Measurements from ENCODE around the gene BMERB1. TPM values are rescaled to one million over a fixed set of nuclear protein-coding genes. Genes with fewer than 3 reads are reported as not detected.

The BMERB1 gene
- total and polyA plus RNA-seq, 4 donors, result 5.6 to 33.3 (median 9.0) TPM

GRCh38 chr16:15509051-15509592, 74.7 kb downstream of the BMERB1 start (continued):
- TF ChIP-seq ZBTB33 (IDR thresholded peaks at IDR 0.05) (no peak), EGR1 (IDR thresholded peaks at IDR 0.05; ENCODE audit: low read depth in 2 of 2) (no peak), HNF4G (IDR thresholded peaks at IDR 0.05) (no peak), NR2F2 (IDR thresholded peaks at IDR 0.05) (no peak), RXRA (IDR thresholded peaks at IDR 0.05) (no peak), YY1 (IDR thresholded peaks at IDR 0.05) (no peak)

GRCh38 chr16:15509593-15510535, 75.5 kb downstream of the BMERB1 start:
- 92% methylated on average over 19 of the region's 19 CpGs for WGBS
- TF ChIP-seq GABPA (IDR thresholded peaks at IDR 0.05 in 1 of 2, conservative IDR thresholded peaks at IDR 0.05 in 1 of 2), result no peak
- H3K27me3 ChIP-seq (ENCODE audit: control insufficient read depth in 4 of 4, insufficient read depth in 4 of 4, low read length in 3 of 4), result no peaks in the 10 kb centered on the region
- no peak overlapping the region for H3K27ac ChIP-seq (ENCODE audit: low read depth in 1 of 2, low read length in 2 of 2)
- H3K4me3 ChIP-seq (ENCODE audit: low read depth in 1 of 3, low read length in 3 of 3), result no peak overlapping the region
- DNase-seq (ENCODE audit: low spot score), result no peak
- H3K36me3 ChIP-seq (ENCODE audit: control insufficient read depth in 4 of 4, insufficient read depth in 3 of 4, low read depth in 1 of 4, low read length in 3 of 4), result no peaks in the 10 kb centered on the region
- H3K9me3 ChIP-seq (ENCODE audit: control insufficient read depth in 4 of 4, low read length in 3 of 4), result no peaks in the 10 kb centered on the region
- no peak overlapping the region for H3K9ac ChIP-seq (ENCODE audit: low read depth in 1 of 2, low read length in 2 of 2)
- H3K4me1 ChIP-seq (ENCODE audit: control insufficient read depth in 4 of 4, insufficient read depth in 4 of 4, low read length in 3 of 4), result no peaks in the 10 kb centered on the region

- Histone ChIP-seq H3K9ac (ENCODE audit: low read depth in 1 of 2, low read length in 2 of 2) (no peak overlapping the region), H3K9me3 (ENCODE audit: control insufficient read depth in 4 of 4, low read length in 3 of 4) (no peaks in the 10 kb centered on the region), H3K4me3 (ENCODE audit: low read depth in 1 of 3, low read length in 3 of 3) (no peak overlapping the region), H3K36me3 (ENCODE audit: control insufficient read depth in 4 of 4, insufficient read depth in 3 of 4, low read depth in 1 of 4, low read length in 3 of 4) (peaks cover 0 to 6% (median 0%) of the 10 kb centered on the region in 4 donors), H3K27me3 (ENCODE audit: control insufficient read depth in 4 of 4, insufficient read depth in 4 of 4, low read length in 3 of 4) (no peaks in the 10 kb centered on the region), H3K27ac (ENCODE audit: low read depth in 1 of 2, low read length in 2 of 2) (no peak overlapping the region), H3K4me1 (ENCODE audit: control insufficient read depth in 4 of 4, insufficient read depth in 4 of 4, low read length in 3 of 4) (no peaks in the 10 kb centered on the region)
- WGBS, result 88% methylated on average over 6 of the region's 6 CpGs
- TF ChIP-seq NR2F2 (IDR thresholded peaks at IDR 0.05) (no peak), TAF1 (conservative IDR thresholded peaks at IDR 0.05) (no peak), JUND (IDR thresholded peaks at IDR 0.05) (no peak), SP1 (IDR thresholded peaks at IDR 0.05) (no peak), RXRA (IDR thresholded peaks at IDR 0.05) (no peak), FOXA2 (IDR thresholded peaks at IDR 0.05) (no peak), FOXA1 (IDR thresholded peaks at IDR 0.05) (no peak), EGR1 (IDR thresholded peaks at IDR 0.05; ENCODE audit: low read depth in 2 of 2) (no peak), RAD21 (IDR thresholded peaks at IDR 0.05) (no peak), REST (IDR thresholded peaks at IDR 0.05) (no peak), HNF4A (conservative IDR thresholded peaks at IDR 0.05) (no peak), GABPA (IDR thresholded peaks at IDR 0.05 in 1 of 2, conservative IDR thresholded peaks at IDR 0.05 in 1 of 2) (no peak), ZBTB33 (IDR thresholded peaks at IDR 0.05) (no peak), HNF4G (IDR thresholded peaks at IDR 0.05) (no peak), YY1 (IDR thresholded peaks at IDR 0.05) (no peak)
- TF ChIP-seq, protein P1, sequence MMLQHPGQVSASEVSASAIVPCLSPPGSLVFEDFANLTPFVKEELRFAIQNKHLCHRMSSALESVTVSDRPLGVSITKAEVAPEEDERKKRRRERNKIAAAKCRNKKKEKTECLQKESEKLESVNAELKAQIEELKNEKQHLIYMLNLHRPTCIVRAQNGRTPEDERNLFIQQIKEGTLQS (IDR thresholded peaks at IDR 0.05), result no peak
- TF ChIP-seq, protein P2, sequence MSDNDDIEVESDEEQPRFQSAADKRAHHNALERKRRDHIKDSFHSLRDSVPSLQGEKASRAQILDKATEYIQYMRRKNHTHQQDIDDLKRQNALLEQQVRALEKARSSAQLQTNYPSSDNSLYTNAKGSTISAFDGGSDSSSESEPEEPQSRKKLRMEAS (IDR thresholded peaks at IDR 0.05), result no peak
- TF ChIP-seq, protein P3, sequence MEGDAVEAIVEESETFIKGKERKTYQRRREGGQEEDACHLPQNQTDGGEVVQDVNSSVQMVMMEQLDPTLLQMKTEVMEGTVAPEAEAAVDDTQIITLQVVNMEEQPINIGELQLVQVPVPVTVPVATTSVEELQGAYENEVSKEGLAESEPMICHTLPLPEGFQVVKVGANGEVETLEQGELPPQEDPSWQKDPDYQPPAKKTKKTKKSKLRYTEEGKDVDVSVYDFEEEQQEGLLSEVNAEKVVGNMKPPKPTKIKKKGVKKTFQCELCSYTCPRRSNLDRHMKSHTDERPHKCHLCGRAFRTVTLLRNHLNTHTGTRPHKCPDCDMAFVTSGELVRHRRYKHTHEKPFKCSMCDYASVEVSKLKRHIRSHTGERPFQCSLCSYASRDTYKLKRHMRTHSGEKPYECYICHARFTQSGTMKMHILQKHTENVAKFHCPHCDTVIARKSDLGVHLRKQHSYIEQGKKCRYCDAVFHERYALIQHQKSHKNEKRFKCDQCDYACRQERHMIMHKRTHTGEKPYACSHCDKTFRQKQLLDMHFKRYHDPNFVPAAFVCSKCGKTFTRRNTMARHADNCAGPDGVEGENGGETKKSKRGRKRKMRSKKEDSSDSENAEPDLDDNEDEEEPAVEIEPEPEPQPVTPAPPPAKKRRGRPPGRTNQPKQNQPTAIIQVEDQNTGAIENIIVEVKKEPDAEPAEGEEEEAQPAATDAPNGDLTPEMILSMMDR (IDR thresholded peaks at IDR 0.05; ENCODE audit: low read depth, low read length, missing input control), result no peak
- DNase-seq (ENCODE audit: low spot score), result no peak
These were observed 76.6 kb downstream of the BMERB1 start for GRCh38 chr16:15510992-15511391.
